ENCODE measurements around the gene C4orf17.
A peak's percentile ranks its signal among the peaks of the same experiment; 100 is the strongest.

Gene C4orf17

GRCh38 chr4:99540277-99540939 is 29.6 kb downstream of the C4orf17 start:
- no peak for DNase-seq

- DNase-seq = no peak
Measured at GRCh38 chr4:99552872-99553271, 42.1 kb downstream of the C4orf17 start.

DNA sequence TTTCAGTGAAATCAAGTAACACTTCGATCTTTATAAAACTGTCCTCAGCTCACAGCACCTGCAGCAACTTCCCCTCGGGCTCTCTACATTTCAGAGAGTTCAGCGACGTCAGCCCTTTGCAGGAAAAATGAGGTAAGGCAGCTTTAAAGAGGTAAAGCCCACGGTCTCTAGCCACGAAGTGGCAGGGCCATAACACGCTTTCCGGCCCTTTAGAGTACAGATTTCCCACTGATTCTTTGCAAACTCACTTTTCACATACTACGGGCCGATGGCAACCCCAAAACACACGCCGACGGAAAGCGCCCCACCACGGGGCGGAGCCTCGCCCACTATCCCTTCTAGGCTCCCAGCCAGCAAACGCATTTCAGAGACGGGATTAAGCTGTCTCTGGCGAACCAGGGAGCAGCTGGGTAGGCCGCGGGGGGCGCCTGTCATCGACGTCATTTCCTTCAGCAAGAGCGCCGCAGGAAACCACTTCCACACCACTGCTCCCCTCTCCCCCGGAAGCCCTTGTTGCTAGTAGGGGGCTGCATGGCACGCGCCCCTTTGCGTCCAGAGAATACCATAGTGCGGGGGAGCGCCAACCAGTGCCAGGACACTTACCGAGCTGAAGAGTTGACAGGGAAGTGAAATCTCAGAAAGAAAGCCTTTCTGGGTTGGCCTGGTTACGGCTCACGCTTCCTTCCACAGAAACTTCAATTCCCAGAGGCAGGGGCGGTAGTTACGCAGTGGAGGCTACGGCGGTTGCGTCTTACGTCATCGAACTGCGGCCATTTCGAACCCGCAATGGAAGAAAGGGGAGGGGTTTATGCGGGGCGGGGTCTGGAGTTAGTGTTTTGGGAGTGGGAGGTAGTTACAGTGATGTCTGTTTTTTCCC is 52.7 kb downstream of the C4orf17 start, which contains the start of gene TRMT10A:
TRMT10A (minus strand) TSS at position 730 of the 877 bp plus-strand sequence. CDS start 4,701 bp downstream, outside the sequence.
- DNase-seq = peak; percentile 94

- DNase-seq = no peak
Measured at GRCh38 chr4:99564921-99565320, 54.1 kb downstream of the C4orf17 start.

DNA sequence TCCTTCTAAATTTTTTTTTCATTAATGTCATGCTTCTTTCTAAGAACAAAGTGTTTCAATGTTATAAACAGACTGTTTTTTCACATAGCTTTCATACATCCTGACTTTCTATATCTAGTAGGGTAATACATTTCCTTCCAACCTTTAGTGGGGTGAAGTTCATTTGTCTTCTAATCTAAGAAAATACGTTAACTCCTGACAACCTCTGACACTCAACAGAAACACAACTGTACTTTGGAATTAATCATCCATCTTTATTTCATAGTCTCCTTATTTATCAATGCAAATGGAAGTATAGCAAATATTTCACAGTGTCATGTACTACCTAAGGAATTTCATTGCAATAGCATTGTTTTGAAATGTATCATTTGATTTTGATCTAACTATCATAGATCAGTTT is 61.1 kb downstream of the C4orf17 start:
- DNase-seq = no peak

DNA sequence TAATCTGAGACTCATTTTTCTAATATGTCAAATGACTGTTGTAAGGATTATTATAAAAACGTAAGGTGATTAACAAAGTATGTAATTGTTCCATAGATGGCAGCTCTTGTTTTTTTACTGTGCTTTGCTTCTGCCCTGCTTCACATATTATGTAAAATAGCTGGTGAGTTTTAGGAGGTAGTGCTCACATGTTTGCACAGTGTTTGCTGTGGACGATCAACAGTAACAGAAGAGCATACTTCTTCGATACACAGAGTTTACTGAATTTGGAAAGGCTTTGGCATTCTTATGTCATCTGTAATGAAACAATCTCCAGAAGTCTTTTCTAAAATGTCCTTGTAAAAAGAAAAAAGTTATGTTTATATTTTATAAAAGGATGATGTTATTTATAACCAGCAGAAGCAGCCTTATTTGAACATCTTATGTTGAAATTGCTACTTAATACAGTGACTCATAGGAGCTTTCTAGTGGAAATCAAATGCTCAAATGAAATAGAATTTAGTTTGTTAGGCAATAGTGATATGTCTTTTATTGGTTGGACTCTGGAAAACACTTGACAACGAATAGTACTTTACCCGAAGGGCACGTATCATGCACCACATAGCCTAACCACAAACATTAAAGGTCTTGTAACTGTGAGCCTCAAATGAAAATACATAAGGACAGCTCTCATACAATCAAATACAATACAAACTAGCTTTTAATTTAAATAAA is 61.9 kb downstream of the C4orf17 start:
- DNase-seq = no peak

DNA sequence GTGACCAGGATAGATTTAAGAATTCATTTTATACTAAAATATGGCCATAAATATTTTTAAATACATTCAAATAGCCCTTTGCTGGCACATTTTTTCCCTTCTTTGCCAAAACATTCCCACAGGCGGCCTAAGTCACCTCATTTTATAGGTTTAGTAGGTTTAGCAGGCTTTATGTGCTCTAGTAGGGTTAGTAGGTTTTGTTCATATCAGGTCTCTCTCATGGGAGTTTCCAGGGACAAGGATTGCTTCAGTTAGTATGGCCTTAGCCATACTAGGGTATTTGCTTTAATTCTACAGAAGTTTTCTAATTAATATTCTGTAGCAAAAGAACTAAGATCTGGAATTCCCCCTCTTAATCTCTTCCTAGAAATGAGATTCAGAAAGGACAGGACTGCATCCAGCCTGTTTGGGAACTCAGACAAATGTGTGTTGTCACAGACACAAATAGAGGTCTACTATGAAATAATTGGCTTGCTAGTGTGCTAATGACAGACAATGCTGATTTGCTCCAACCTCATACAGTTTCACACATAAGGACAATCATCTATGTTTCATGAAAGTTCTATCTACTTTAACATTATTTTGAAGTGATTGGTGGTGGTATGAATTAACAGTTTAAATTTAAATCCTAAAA is 63.0 kb downstream of the C4orf17 start:
- no peak for DNase-seq

DNA sequence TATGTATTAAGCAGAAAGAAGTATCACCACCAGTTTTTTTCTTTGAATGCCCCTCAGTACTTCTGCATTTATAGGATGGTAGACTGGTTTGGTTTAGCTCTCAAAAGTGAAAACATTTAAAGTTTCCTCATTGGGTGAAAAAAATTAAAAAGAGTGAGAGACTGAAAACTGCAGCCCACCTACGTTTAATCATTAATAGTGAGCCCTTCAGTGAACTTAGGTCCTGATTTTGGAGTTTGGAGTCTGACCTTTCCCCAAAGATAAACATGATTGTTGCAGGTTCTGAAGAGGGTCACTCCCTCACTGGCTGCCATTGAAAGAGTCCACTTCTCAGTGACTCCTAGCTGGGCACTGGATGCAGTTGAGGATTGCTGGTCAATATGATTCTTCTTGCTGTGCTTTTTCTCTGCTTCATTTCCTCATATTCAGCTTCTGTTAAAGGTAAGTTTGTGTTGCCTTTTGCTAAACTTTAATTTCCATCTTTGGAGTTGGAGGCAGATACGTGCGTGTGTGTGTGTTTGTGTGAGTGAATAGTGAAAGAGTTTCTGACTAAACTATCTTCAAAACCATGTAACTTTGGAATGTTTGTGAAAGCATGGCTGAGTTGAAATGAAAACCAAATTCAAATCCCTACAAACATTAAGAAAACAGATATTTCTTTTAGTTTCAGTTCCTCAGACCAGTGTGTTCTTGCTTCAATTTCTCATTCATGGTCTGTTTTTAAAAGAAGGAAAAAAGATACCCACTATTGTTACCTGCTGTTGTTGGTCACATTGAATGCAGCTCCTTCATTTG is 63.9 kb downstream of the C4orf17 start, which contains the start of gene MTTP:
MTTP (plus strand) TSS at position 295 of the 795 bp plus-strand sequence; CDS start at position 381, 86 bp downstream.
- no peak for DNase-seq

DNA sequence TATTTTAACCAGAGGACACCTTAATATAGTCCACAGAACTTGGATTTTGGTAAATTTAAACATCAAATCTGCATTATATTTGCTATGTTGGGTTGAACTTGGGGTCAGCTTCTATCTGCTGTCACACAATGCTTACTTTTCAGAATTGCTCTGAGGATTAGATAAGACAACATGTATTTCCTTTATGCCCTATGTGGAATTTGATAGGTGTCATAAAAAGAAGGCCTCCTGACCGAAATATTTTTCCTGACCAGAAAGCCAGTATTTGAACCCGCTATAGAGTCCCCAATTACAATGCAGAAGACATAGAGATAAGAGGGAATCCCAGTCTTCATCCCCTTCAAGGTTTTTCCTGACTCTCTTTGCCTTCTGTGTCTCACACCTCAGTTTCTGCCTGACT is 67.9 kb downstream of the C4orf17 start:
- no peak for DNase-seq

- DNase-seq = no peak
Measured at GRCh38 chr4:99585516-99585915, 74.7 kb downstream of the C4orf17 start.

DNA sequence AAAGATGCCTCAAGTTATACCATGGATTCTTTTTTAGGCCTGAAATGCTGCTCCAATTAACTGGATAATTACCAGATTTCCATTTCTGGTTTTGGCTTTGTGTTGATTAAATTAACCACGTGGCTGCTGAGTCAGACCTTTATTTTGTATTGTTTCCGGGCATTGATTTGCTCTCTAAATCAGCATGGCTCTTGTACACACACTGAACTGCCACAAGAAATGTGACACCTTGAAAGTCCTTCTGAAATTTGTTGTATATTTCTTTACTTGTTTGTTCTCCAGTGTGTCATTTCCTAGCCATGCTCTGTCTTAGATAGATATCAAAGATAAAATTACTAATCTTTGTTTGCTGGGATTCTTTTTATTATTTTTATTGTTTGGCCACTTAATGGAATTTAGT is 75.5 kb downstream of the C4orf17 start:
- DNase-seq = no peak

DNA sequence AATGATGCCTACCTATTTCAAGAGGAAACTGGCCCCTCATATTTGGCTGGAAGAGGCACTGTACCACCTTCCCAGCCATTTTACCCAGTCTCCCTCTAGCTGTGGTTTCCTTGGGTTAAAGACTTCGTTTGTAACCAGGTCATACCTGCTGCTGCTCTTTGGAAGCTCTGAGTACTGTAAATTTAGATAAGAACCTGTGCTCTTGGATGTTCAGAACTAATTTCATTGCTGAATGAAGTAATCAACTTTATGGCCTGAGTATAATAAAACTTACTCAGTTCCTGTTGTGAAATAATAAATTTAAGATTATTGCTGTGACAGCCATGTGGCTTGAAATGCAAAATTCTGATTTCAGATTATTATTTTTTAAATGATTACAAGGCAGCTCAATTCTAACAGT is 76.0 kb downstream of the C4orf17 start:
- DNase-seq = no peak

GRCh38 chr4:99587309-99587708 is 76.5 kb downstream of the C4orf17 start:
- DNase-seq = no peak

- no peak for DNase-seq
Measured at GRCh38 chr4:99587803-99588202, 77.0 kb downstream of the C4orf17 start.

DNA sequence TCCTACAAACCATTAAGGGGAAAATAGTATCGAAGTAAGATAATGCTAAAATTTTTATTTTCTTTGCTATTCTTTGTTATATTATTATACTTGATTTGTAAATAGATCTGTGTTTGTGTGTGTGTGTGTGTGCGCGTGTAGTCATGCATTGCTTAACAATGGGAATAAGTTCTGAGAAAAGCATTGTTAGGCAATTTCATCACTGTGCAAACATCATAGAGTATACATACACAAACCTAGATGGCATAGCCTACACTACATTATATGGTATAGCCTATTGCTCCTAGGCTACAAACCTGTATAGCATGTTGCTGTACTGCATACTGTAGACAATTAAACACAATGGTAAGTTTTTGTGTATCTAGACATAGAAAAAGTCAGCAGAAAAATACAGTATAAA is 80.9 kb downstream of the C4orf17 start:
- no peak for DNase-seq
